ENCODE results near the gene CRACDL.

CRACDL gene

GRCh38 chr2:98833917-98834263, 102.1 kb downstream of the CRACDL start:
- Histone ChIP-seq H3K9ac (ENCODE audit: low read depth in 1 of 2, low read length in 2 of 2) (no peak overlapping the region), H3K4me1 (ENCODE audit: control insufficient read depth in 2 of 2, insufficient read depth in 2 of 2, low read length in 2 of 2) (no peaks in the 10 kb centered on the region), H3K27ac (ENCODE audit: low read depth in 2 of 2, low read length in 2 of 2) (no peak overlapping the region)

GRCh38 chr2:98833172-98833916, 102.7 kb downstream of the CRACDL start:
- Histone ChIP-seq H3K9me3 (ENCODE audit: control insufficient read depth in 2 of 2, low read length in 2 of 2) (no peaks in the 10 kb centered on the region), H3K4me3 (ENCODE audit: low read length in 2 of 2) (no peak overlapping the region), H3K36me3 (ENCODE audit: control insufficient read depth in 2 of 2, insufficient read depth in 2 of 2, low read length in 2 of 2) (peaks cover 3 to 9% of the 10 kb centered on the region in 2 donors), H3K27me3 (ENCODE audit: control insufficient read depth in 2 of 2, insufficient read depth in 2 of 2, low read length in 2 of 2) (no peaks in the 10 kb centered on the region), H3K27ac (ENCODE audit: low read depth in 2 of 2, low read length in 2 of 2) (no peak overlapping the region), H3K4me1 (ENCODE audit: control insufficient read depth in 2 of 2, insufficient read depth in 2 of 2, low read length in 2 of 2) (no peaks in the 10 kb centered on the region), H3K9ac (ENCODE audit: low read depth in 1 of 2, low read length in 2 of 2) (no peak overlapping the region)

More at GRCh38 chr2:98833917-98834263, 102.1 kb downstream of the CRACDL start:
- Histone ChIP-seq H3K4me3 (ENCODE audit: low read length in 2 of 2) (no peak overlapping the region), H3K36me3 (ENCODE audit: control insufficient read depth in 2 of 2, insufficient read depth in 2 of 2, low read length in 2 of 2) (peaks cover 3 to 9% of the 10 kb centered on the region in 2 donors), H3K27me3 (ENCODE audit: control insufficient read depth in 2 of 2, insufficient read depth in 2 of 2, low read length in 2 of 2) (no peaks in the 10 kb centered on the region), H3K9me3 (ENCODE audit: control insufficient read depth in 2 of 2, low read length in 2 of 2) (no peaks in the 10 kb centered on the region)

GRCh38 chr2:98832172-98832571, 103.9 kb downstream of the CRACDL start:
- H3K27ac ChIP-seq (ENCODE audit: low read depth in 2 of 2, low read length in 2 of 2), result no peak overlapping the region

GRCh38 chr2:98830571-98831145, 105.4 kb downstream of the CRACDL start:
- Histone ChIP-seq H3K27me3 (ENCODE audit: control insufficient read depth in 2 of 2, insufficient read depth in 2 of 2, low read length in 2 of 2) (no peaks in the 10 kb centered on the region), H3K27ac (ENCODE audit: low read depth in 2 of 2, low read length in 2 of 2) (no peak overlapping the region), H3K9me3 (ENCODE audit: control insufficient read depth in 2 of 2, low read length in 2 of 2) (no peaks in the 10 kb centered on the region), H3K4me3 (ENCODE audit: low read length in 2 of 2) (no peak overlapping the region), H3K36me3 (ENCODE audit: control insufficient read depth in 2 of 2, insufficient read depth in 2 of 2, low read length in 2 of 2) (peaks cover 6% of the 10 kb centered on the region in 2 donors), H3K4me1 (ENCODE audit: control insufficient read depth in 2 of 2, insufficient read depth in 2 of 2, low read length in 2 of 2) (no peaks in the 10 kb centered on the region), H3K9ac (ENCODE audit: low read depth in 1 of 2, low read length in 2 of 2) (no peak overlapping the region)

More at GRCh38 chr2:98832172-98832571, 103.9 kb downstream of the CRACDL start:
- Histone ChIP-seq H3K36me3 (ENCODE audit: control insufficient read depth in 2 of 2, insufficient read depth in 2 of 2, low read length in 2 of 2) (peaks cover 3 to 9% of the 10 kb centered on the region in 2 donors), H3K4me1 (ENCODE audit: control insufficient read depth in 2 of 2, insufficient read depth in 2 of 2, low read length in 2 of 2) (no peaks in the 10 kb centered on the region), H3K27me3 (ENCODE audit: control insufficient read depth in 2 of 2, insufficient read depth in 2 of 2, low read length in 2 of 2) (no peaks in the 10 kb centered on the region), H3K4me3 (ENCODE audit: low read length in 2 of 2) (no peak overlapping the region), H3K9me3 (ENCODE audit: control insufficient read depth in 2 of 2, low read length in 2 of 2) (no peaks in the 10 kb centered on the region), H3K9ac (ENCODE audit: low read depth in 1 of 2, low read length in 2 of 2) (no peak overlapping the region)

GRCh38 chr2:98829581-98830270, 106.3 kb downstream of the CRACDL start:
- peaks cover 6% of the 10 kb centered on the region in 2 donors for H3K36me3 ChIP-seq (ENCODE audit: control insufficient read depth in 2 of 2, insufficient read depth in 2 of 2, low read length in 2 of 2)
- H3K9ac ChIP-seq (ENCODE audit: low read depth in 1 of 2, low read length in 2 of 2), result no peak overlapping the region
- H3K27ac ChIP-seq (ENCODE audit: low read depth in 2 of 2, low read length in 2 of 2), result no peak overlapping the region
- no peaks in the 10 kb centered on the region for H3K27me3 ChIP-seq (ENCODE audit: control insufficient read depth in 2 of 2, insufficient read depth in 2 of 2, low read length in 2 of 2)
- no peaks in the 10 kb centered on the region for H3K4me1 ChIP-seq (ENCODE audit: control insufficient read depth in 2 of 2, insufficient read depth in 2 of 2, low read length in 2 of 2)
- no peak overlapping the region for H3K4me3 ChIP-seq (ENCODE audit: low read length in 2 of 2)
- no peaks in the 10 kb centered on the region for H3K9me3 ChIP-seq (ENCODE audit: control insufficient read depth in 2 of 2, low read length in 2 of 2)

- Histone ChIP-seq H3K9me3 (ENCODE audit: control insufficient read depth in 2 of 2, low read length in 2 of 2) (no peaks in the 10 kb centered on the region), H3K4me1 (ENCODE audit: control insufficient read depth in 2 of 2, insufficient read depth in 2 of 2, low read length in 2 of 2) (no peaks in the 10 kb centered on the region)
Observed at GRCh38 chr2:98828793-98829371, 107.1 kb downstream of the CRACDL start.

GRCh38 chr2:98828369-98828744, 107.7 kb downstream of the CRACDL start:
- Histone ChIP-seq H3K4me3 (ENCODE audit: low read length in 2 of 2) (no peak overlapping the region), H3K36me3 (ENCODE audit: control insufficient read depth in 2 of 2, insufficient read depth in 2 of 2, low read length in 2 of 2) (peaks cover 6% of the 10 kb centered on the region in 2 donors), H3K4me1 (ENCODE audit: control insufficient read depth in 2 of 2, insufficient read depth in 2 of 2, low read length in 2 of 2) (no peaks in the 10 kb centered on the region), H3K27me3 (ENCODE audit: control insufficient read depth in 2 of 2, insufficient read depth in 2 of 2, low read length in 2 of 2) (no peaks in the 10 kb centered on the region), H3K9ac (ENCODE audit: low read depth in 1 of 2, low read length in 2 of 2) (no peak overlapping the region), H3K27ac (ENCODE audit: low read depth in 2 of 2, low read length in 2 of 2) (no peak overlapping the region), H3K9me3 (ENCODE audit: control insufficient read depth in 2 of 2, low read length in 2 of 2) (no peaks in the 10 kb centered on the region)

More at GRCh38 chr2:98828793-98829371, 107.1 kb downstream of the CRACDL start:
- no peak overlapping the region for H3K4me3 ChIP-seq (ENCODE audit: low read length in 2 of 2)
- no peaks in the 10 kb centered on the region for H3K27me3 ChIP-seq (ENCODE audit: control insufficient read depth in 2 of 2, insufficient read depth in 2 of 2, low read length in 2 of 2)
- H3K9ac ChIP-seq (ENCODE audit: low read depth in 1 of 2, low read length in 2 of 2), result no peak overlapping the region
- peaks cover 6% of the 10 kb centered on the region in 2 donors for H3K36me3 ChIP-seq (ENCODE audit: control insufficient read depth in 2 of 2, insufficient read depth in 2 of 2, low read length in 2 of 2)
- H3K27ac ChIP-seq (ENCODE audit: low read depth in 2 of 2, low read length in 2 of 2), result no peak overlapping the region

GRCh38 chr2:98827625-98828368, 108.2 kb downstream of the CRACDL start:
- H3K9me3 ChIP-seq (ENCODE audit: control insufficient read depth in 2 of 2, low read length in 2 of 2), result no peaks in the 10 kb centered on the region
- H3K36me3 ChIP-seq (ENCODE audit: control insufficient read depth in 2 of 2, insufficient read depth in 2 of 2, low read length in 2 of 2), result peaks cover 6% of the 10 kb centered on the region in 2 donors
- no peak overlapping the region for H3K27ac ChIP-seq (ENCODE audit: low read depth in 2 of 2, low read length in 2 of 2)
- H3K27me3 ChIP-seq (ENCODE audit: control insufficient read depth in 2 of 2, insufficient read depth in 2 of 2, low read length in 2 of 2), result no peaks in the 10 kb centered on the region
- no peaks in the 10 kb centered on the region for H3K4me1 ChIP-seq (ENCODE audit: control insufficient read depth in 2 of 2, insufficient read depth in 2 of 2, low read length in 2 of 2)
- no peak overlapping the region for H3K4me3 ChIP-seq (ENCODE audit: low read length in 2 of 2)
- no peak overlapping the region for H3K9ac ChIP-seq (ENCODE audit: low read depth in 1 of 2, low read length in 2 of 2)

- Histone ChIP-seq H3K9me3 (ENCODE audit: control insufficient read depth in 2 of 2, low read length in 2 of 2) (no peaks in the 10 kb centered on the region), H3K27ac (ENCODE audit: low read depth in 2 of 2, low read length in 2 of 2) (no peak overlapping the region), H3K4me1 (ENCODE audit: control insufficient read depth in 2 of 2, insufficient read depth in 2 of 2, low read length in 2 of 2) (no peaks in the 10 kb centered on the region), H3K27me3 (ENCODE audit: control insufficient read depth in 2 of 2, insufficient read depth in 2 of 2, low read length in 2 of 2) (no peaks in the 10 kb centered on the region), H3K4me3 (ENCODE audit: low read length in 2 of 2) (no peak overlapping the region), H3K9ac (ENCODE audit: low read depth in 1 of 2, low read length in 2 of 2) (no peak overlapping the region), H3K36me3 (ENCODE audit: control insufficient read depth in 2 of 2, insufficient read depth in 2 of 2, low read length in 2 of 2) (peaks cover 5 to 6% of the 10 kb centered on the region in 2 donors)
Observed at GRCh38 chr2:98826856-98827255, 109.2 kb downstream of the CRACDL start.

Data from mucosa of rectum (tissue), 2 donors.